Measurements from ENCODE around the gene CAMK4. TPM values are rescaled to one million over a fixed set of nuclear protein-coding genes. Genes with fewer than 3 reads are reported as not detected.

The CAMK4 gene
- total RNA-seq, 2 experiments from 2014 or later: 33.3 to 36.5 TPM

- Mint-ChIP-seq H3K9me3 (peaks cover 4% of the 10 kb centered on the region), H3K36me3 (no peaks in the 10 kb centered on the region), H3K4me1 (ENCODE audit: low read depth) (peaks cover 11% of the 10 kb centered on the region), H3K27me3 (no peaks in the 10 kb centered on the region), H3K4me3 (no peak overlapping the region), H3K27ac (no peak overlapping the region)
- CTCF ChIA-PET: interaction anchor here (0.9 to 1.3 kb wide), 2 partner anchors 17 to 58 kb away, joined by 3 to 4 read pairs; no protein-coding TSS in a partner anchor
- no peak for DNase-seq
- POLR2A ChIA-PET: interaction anchor here (0.9 kb wide), 1 partner anchor 24 kb away, joined by 3 read pairs; no protein-coding TSS in a partner anchor
- intact Hi-C loops (cut with micrococcal nuclease): no loop called here
Observed at GRCh38 chr5:111221139-111221538, 3.0 kb upstream of the CAMK4 start.

GRCh38 chr5:111223101-111223786 lies 940 bp upstream of the CAMK4 start:
- H3K9me3 Mint-ChIP-seq: no peaks in the 10 kb centered on the region
- H3K27me3 Mint-ChIP-seq: no peaks in the 10 kb centered on the region
- peaks cover 3% of the 10 kb centered on the region for H3K36me3 Mint-ChIP-seq
- peak overlapping the region; percentile 70 for H3K4me3 Mint-ChIP-seq
- no peak for DNase-seq
- POLR2A ChIA-PET: interaction anchor here (0.6 to 3.1 kb wide), 8 partner anchors 8 to 938 kb away, joined by 3 to 33 read pairs (median 4); no protein-coding TSS in a partner anchor
- CTCF ChIA-PET: interaction anchor here (0.7 to 3.3 kb wide), 11 partner anchors 9 to 77 kb away, joined by 3 to 44 read pairs (median 4); no protein-coding TSS in a partner anchor
- intact Hi-C loops (cut with micrococcal nuclease): loop anchor here (1.0 to 2.0 kb wide), 2 partner anchors 64 to 289 kb away; partner anchors contain the start of gene STARD4
- peak overlapping the region; percentile 71 for H3K27ac Mint-ChIP-seq
- peaks cover 28% of the 10 kb centered on the region for H3K4me1 Mint-ChIP-seq (ENCODE audit: low read depth)

- H3K27me3 Mint-ChIP-seq: no peaks in the 10 kb centered on the region
- intact Hi-C loops (cut with micrococcal nuclease): loop anchor here (1.0 to 5.0 kb wide), 3 partner anchors 54 to 472 kb away; partner anchors contain the start of gene WDR36
- POLR2A ChIA-PET: interaction anchor here (0.8 to 3.1 kb wide), 6 partner anchors 8 to 69 kb away, joined by 3 to 33 read pairs (median 6); no protein-coding TSS in a partner anchor
- H3K27ac Mint-ChIP-seq: peak overlapping the region; percentile 90
- CTCF ChIA-PET: interaction anchor here (0.6 to 3.3 kb wide), 11 partner anchors 8 to 306 kb away, joined by 3 to 44 read pairs (median 5); no protein-coding TSS in a partner anchor
- peak overlapping the region; percentile 89 for H3K4me3 Mint-ChIP-seq
- H3K9me3 Mint-ChIP-seq: no peaks in the 10 kb centered on the region
- H3K4me1 Mint-ChIP-seq (ENCODE audit: low read depth): peaks cover 41% of the 10 kb centered on the region
- DNase-seq: peak; percentile 61
- H3K36me3 Mint-ChIP-seq: peaks cover 7% of the 10 kb centered on the region
Observed at GRCh38 chr5:111224561-111225345, 569 bp downstream of the CAMK4 start.

GRCh38 chr5:111225926-111226325 lies 1.7 kb downstream of the CAMK4 start:
- H3K27me3 Mint-ChIP-seq: no peaks in the 10 kb centered on the region
- peak; percentile 43 for DNase-seq
- CTCF ChIA-PET: interaction anchor here (0.9 to 2.4 kb wide), 3 partner anchors 29 to 74 kb away, joined by 3 to 18 read pairs (median 13); no protein-coding TSS in a partner anchor
- H3K4me3 Mint-ChIP-seq: peak overlapping the region; percentile 89
- H3K27ac Mint-ChIP-seq: peak overlapping the region; percentile 90
- peaks cover 52% of the 10 kb centered on the region for H3K4me1 Mint-ChIP-seq (ENCODE audit: low read depth)
- POLR2A ChIA-PET: interaction anchor here (1.1 to 2.7 kb wide), 2 partner anchors 26 to 28 kb away, joined by 3 to 20 read pairs; no protein-coding TSS in a partner anchor
- no peaks in the 10 kb centered on the region for H3K9me3 Mint-ChIP-seq
- intact Hi-C loops (cut with micrococcal nuclease): loop anchor here (1.0 to 5.0 kb wide), 3 partner anchors 28 to 473 kb away; partner anchors contain the start of gene WDR36
- peaks cover 7% of the 10 kb centered on the region for H3K36me3 Mint-ChIP-seq

- peaks cover 7% of the 10 kb centered on the region for H3K36me3 Mint-ChIP-seq
- H3K4me3 Mint-ChIP-seq: peak overlapping the region; percentile 89
- peak overlapping the region; percentile 90 for H3K27ac Mint-ChIP-seq
- CTCF ChIA-PET: interaction anchor here (0.9 to 2.4 kb wide), 4 partner anchors 10 to 73 kb away, joined by 3 to 18 read pairs (median 8); no protein-coding TSS in a partner anchor
- no peaks in the 10 kb centered on the region for H3K9me3 Mint-ChIP-seq
- intact Hi-C loops (cut with micrococcal nuclease): loop anchor here (1.0 to 5.0 kb wide), 2 partner anchors 28 to 134 kb away; partner anchors contain the start of gene WDR36
- no peak for DNase-seq
- peaks cover 57% of the 10 kb centered on the region for H3K4me1 Mint-ChIP-seq (ENCODE audit: low read depth)
- H3K27me3 Mint-ChIP-seq: no peaks in the 10 kb centered on the region
- POLR2A ChIA-PET: interaction anchor here (0.5 to 2.7 kb wide), 4 partner anchors 10 to 115 kb away, joined by 3 to 20 read pairs (median 4); no protein-coding TSS in a partner anchor
Observed at GRCh38 chr5:111226556-111226955, 2.4 kb downstream of the CAMK4 start.

GRCh38 chr5:111227226-111227782 lies 3.1 kb downstream of the CAMK4 start:
- Mint-ChIP-seq H3K4me3 (peak overlapping the region; percentile 69), H3K4me1 (ENCODE audit: low read depth) (peaks cover 64% of the 10 kb centered on the region), H3K36me3 (peaks cover 7% of the 10 kb centered on the region), H3K9me3 (no peaks in the 10 kb centered on the region), H3K27me3 (no peaks in the 10 kb centered on the region), H3K27ac (peak overlapping the region; percentile 91)
- ChIA-PET CTCF (interaction anchor here (1.3 to 2.4 kb wide), 3 partner anchors 10 to 52 kb away, joined by 4 to 18 read pairs (median 13); no protein-coding TSS in a partner anchor), POLR2A (interaction anchor here (0.5 to 2.7 kb wide), 3 partner anchors 9 to 114 kb away, joined by 3 to 20 read pairs (median 6); no protein-coding TSS in a partner anchor)
- intact Hi-C loops (cut with micrococcal nuclease): loop anchor here (1.0 to 5.0 kb wide), 3 partner anchors 10 to 135 kb away; partner anchors contain the start of gene WDR36
- no peak for DNase-seq

GRCh38 chr5:111227801-111228200 lies 3.6 kb downstream of the CAMK4 start:
- POLR2A ChIA-PET: interaction anchor here (1.2 to 2.7 kb wide), 2 partner anchors 9 to 26 kb away, joined by 6 to 20 read pairs; no protein-coding TSS in a partner anchor
- H3K27ac Mint-ChIP-seq: peak overlapping the region; percentile 91
- H3K4me3 Mint-ChIP-seq: peak overlapping the region; percentile 69
- peaks cover 68% of the 10 kb centered on the region for H3K4me1 Mint-ChIP-seq (ENCODE audit: low read depth)
- H3K9me3 Mint-ChIP-seq: no peaks in the 10 kb centered on the region
- CTCF ChIA-PET: interaction anchor here (1.3 to 2.4 kb wide), 3 partner anchors 9 to 51 kb away, joined by 4 to 18 read pairs (median 13); no protein-coding TSS in a partner anchor
- DNase-seq: peak; percentile 43
- intact Hi-C loops (cut with micrococcal nuclease): loop anchor here (1.0 to 5.0 kb wide), 3 partner anchors 10 to 136 kb away; partner anchors contain the start of gene WDR36
- H3K27me3 Mint-ChIP-seq: no peaks in the 10 kb centered on the region
- peaks cover 7% of the 10 kb centered on the region for H3K36me3 Mint-ChIP-seq

GRCh38 chr5:111228520-111229220 lies 4.5 kb downstream of the CAMK4 start:
- intact Hi-C loops (cut with micrococcal nuclease): loop anchor here (5.0 kb wide), 1 partner anchor 136 kb away; the partner anchor contains the start of gene WDR36
- H3K36me3 Mint-ChIP-seq: peaks cover 7% of the 10 kb centered on the region
- ChIA-PET POLR2A (interaction anchor here (0.9 to 3.5 kb wide), 2 partner anchors 11 to 26 kb away, joined by 3 to 21 read pairs; no protein-coding TSS in a partner anchor), CTCF (interaction anchor here (0.7 to 2.8 kb wide), 2 partner anchors 70 to 211 kb away, joined by 3 to 12 read pairs; no protein-coding TSS in a partner anchor)
- peaks cover 66% of the 10 kb centered on the region for H3K4me1 Mint-ChIP-seq (ENCODE audit: low read depth)
- peak overlapping the region; percentile 85 for H3K27ac Mint-ChIP-seq
- H3K4me3 Mint-ChIP-seq: peak overlapping the region; percentile 66
- no peaks in the 10 kb centered on the region for H3K27me3 Mint-ChIP-seq
- DNase-seq: no peak
- no peaks in the 10 kb centered on the region for H3K9me3 Mint-ChIP-seq

- intact Hi-C loops (cut with micrococcal nuclease): loop anchor here (5.0 kb wide), 1 partner anchor 137 kb away; the partner anchor contains the start of gene WDR36
- Mint-ChIP-seq H3K27me3 (no peaks in the 10 kb centered on the region), H3K9me3 (no peaks in the 10 kb centered on the region), H3K36me3 (peaks cover 7% of the 10 kb centered on the region), H3K4me1 (ENCODE audit: low read depth) (peaks cover 73% of the 10 kb centered on the region), H3K4me3 (peak overlapping the region; percentile 66), H3K27ac (peak overlapping the region; percentile 85)
- no peak for DNase-seq
- ChIA-PET POLR2A (interaction anchor here (0.9 to 3.5 kb wide), 3 partner anchors 10 to 137 kb away, joined by 3 to 21 read pairs (median 3); no protein-coding TSS in a partner anchor), CTCF (interaction anchor here (0.7 to 2.8 kb wide), 4 partner anchors 25 to 210 kb away, joined by 3 to 20 read pairs (median 10); no protein-coding TSS in a partner anchor)
Observed at GRCh38 chr5:111229221-111229835, 5.1 kb downstream of the CAMK4 start.
